Measurements from ENCODE around the gene ADAMTS17. TPM values are rescaled to one million over a fixed set of nuclear protein-coding genes. Genes with fewer than 3 reads are reported as not detected.

Gene ADAMTS17
- polyA plus RNA-seq, 3 donors: 0.11 to 2.6 (median 0.76) TPM

- 80 to 84% (median 80%) methylated on average over 5 of the region's 5 CpGs for WGBS, 3 donors
- H3K27ac ChIP-seq (ENCODE audit: low read depth, low read length): no peak overlapping the region
Measured at GRCh38 chr15:100042558-100042957, 299.2 kb downstream of the ADAMTS17 start.

GRCh38 chr15:100041127-100041828 is 300.5 kb downstream of the ADAMTS17 start:
- no peak overlapping the region for H3K27ac ChIP-seq (ENCODE audit: low read depth, low read length)

GRCh38 chr15:100039994-100040393 is 301.8 kb downstream of the ADAMTS17 start:
- H3K27ac ChIP-seq (ENCODE audit: low read depth, low read length): no peak overlapping the region
- 61 to 86% (median 76%) methylated on average over 5 of the region's 5 CpGs for WGBS, 3 donors

More at GRCh38 chr15:100041127-100041828, 300.5 kb downstream of the ADAMTS17 start:
- WGBS, 3 donors: 95 to 97% (median 95%) methylated on average over 6 of the region's 6 CpGs

GRCh38 chr15:100038736-100039135 is 303.0 kb downstream of the ADAMTS17 start:
- 79 to 86% (median 85%) methylated on average over 5 of the region's 5 CpGs for WGBS, 3 donors
- H3K27ac ChIP-seq (ENCODE audit: low read depth, low read length): no peak overlapping the region

- WGBS, 3 donors: 98 to 100% (median 99%) methylated on average over 2 of the region's 2 CpGs
- no peak overlapping the region for H3K27ac ChIP-seq (ENCODE audit: low read depth, low read length)
Measured at GRCh38 chr15:100037901-100038300, 303.9 kb downstream of the ADAMTS17 start.

- WGBS, 3 donors: 88 to 96% (median 95%) methylated on average over 6 of the region's 6 CpGs
Measured at GRCh38 chr15:100036015-100036414, 305.8 kb downstream of the ADAMTS17 start.

GRCh38 chr15:100034191-100034590 is 307.6 kb downstream of the ADAMTS17 start:
- no peak overlapping the region for H3K27ac ChIP-seq (ENCODE audit: low read depth, low read length)
- 47 to 87% (median 83%) methylated on average over 7 of the region's 7 CpGs for WGBS, 3 donors

More at GRCh38 chr15:100036015-100036414, 305.8 kb downstream of the ADAMTS17 start:
- H3K27ac ChIP-seq (ENCODE audit: low read depth, low read length): no peak overlapping the region

- H3K27ac ChIP-seq (ENCODE audit: low read depth, low read length): no peak overlapping the region
- WGBS, 3 donors: 66 to 83% (median 82%) methylated on average over 5 of the region's 5 CpGs
Measured at GRCh38 chr15:100033140-100033857, 308.5 kb downstream of the ADAMTS17 start.

- H3K27ac ChIP-seq (ENCODE audit: low read depth, low read length): no peak overlapping the region
Measured at GRCh38 chr15:100032358-100033085, 309.3 kb downstream of the ADAMTS17 start.

GRCh38 chr15:100031665-100032357 is 310.0 kb downstream of the ADAMTS17 start:
- 69 to 91% (median 91%) methylated on average over 10 of the region's 10 CpGs for WGBS, 3 donors
- H3K27ac ChIP-seq (ENCODE audit: low read depth, low read length): no peak overlapping the region

More at GRCh38 chr15:100032358-100033085, 309.3 kb downstream of the ADAMTS17 start:
- WGBS, 3 donors: 76 to 82% (median 82%) methylated on average over 10 of the region's 10 CpGs

GRCh38 chr15:100030586-100031229 is 311.1 kb downstream of the ADAMTS17 start:
- 80 to 94% (median 81%) methylated on average over 9 of the region's 9 CpGs for WGBS, 3 donors
- no peak overlapping the region for H3K27ac ChIP-seq (ENCODE audit: low read depth, low read length)

GRCh38 chr15:100029868-100030479 is 311.8 kb downstream of the ADAMTS17 start:
- WGBS, 3 donors: 82 to 89% (median 88%) methylated on average over 9 of the region's 9 CpGs
- no peak overlapping the region for H3K27ac ChIP-seq (ENCODE audit: low read depth, low read length)

- WGBS, 3 donors: 81 to 91% (median 85%) methylated on average over 3 of the region's 3 CpGs
- no peak overlapping the region for H3K27ac ChIP-seq (ENCODE audit: low read depth, low read length)
Measured at GRCh38 chr15:100029045-100029444, 312.7 kb downstream of the ADAMTS17 start.

GRCh38 chr15:100026041-100026440 is 315.7 kb downstream of the ADAMTS17 start:
- 90 to 92% (median 90%) methylated on average over 2 of the region's 2 CpGs for WGBS, 3 donors
- no peak overlapping the region for H3K27ac ChIP-seq (ENCODE audit: low read depth, low read length)

GRCh38 chr15:100022806-100023205 is 319.0 kb downstream of the ADAMTS17 start:
- no peak overlapping the region for H3K27ac ChIP-seq (ENCODE audit: low read depth, low read length)
- 57 to 82% (median 60%) methylated on average over 4 of the region's 4 CpGs for WGBS, 3 donors

- WGBS, 3 donors: 48 to 74% (median 57%) methylated on average over 5 of the region's 5 CpGs
- H3K27ac ChIP-seq (ENCODE audit: low read depth, low read length): no peak overlapping the region
Measured at GRCh38 chr15:100022391-100022790, 319.4 kb downstream of the ADAMTS17 start.

GRCh38 chr15:100021653-100022052 is 320.1 kb downstream of the ADAMTS17 start:
- 72 to 90% (median 77%) methylated on average over 6 of the region's 6 CpGs for WGBS, 3 donors
- no peak overlapping the region for H3K27ac ChIP-seq (ENCODE audit: low read depth, low read length)
